Medulla oblongata (tissue), 1 donor: ENCODE data around the gene KLHDC2.
"Not testable (repeated sequence)": the region's sequence is repeated elsewhere in the genome, so short reads cannot be mapped to it uniquely, and the experiment has no call there.

ENCODE experiments used
- DNase-seq: peaks from one replicate; pipeline ENCODE4 v3.0.0-alpha.2; 2015; ENCODE audit errors: extremely low spot score

The KLHDC2 gene

GRCh38 chr14:49778421-49778820 lies 10.5 kb downstream of the KLHDC2 start:
- no peak for DNase-seq

- DNase-seq: not testable (repeated sequence)
These were observed 13.1 kb downstream of the KLHDC2 start for GRCh38 chr14:49781040-49781439.

GRCh38 chr14:49783394-49784014 lies 15.6 kb downstream of the KLHDC2 start:
- no peak for DNase-seq

GRCh38 chr14:49786315-49786714 lies 18.4 kb downstream of the KLHDC2 start:
- no peak for DNase-seq

- no peak for DNase-seq
These were observed 24.7 kb downstream of the KLHDC2 start for GRCh38 chr14:49792618-49793017.

GRCh38 chr14:49796025-49796424 lies 28.1 kb downstream of the KLHDC2 start:
- no peak for DNase-seq

- no peak for DNase-seq
These were observed 40.8 kb downstream of the KLHDC2 start for GRCh38 chr14:49808780-49809179.

- DNase-seq: not testable (repeated sequence)
These were observed 48.2 kb downstream of the KLHDC2 start for GRCh38 chr14:49816118-49816517.

GRCh38 chr14:49816844-49817243 lies 48.9 kb downstream of the KLHDC2 start:
- no peak for DNase-seq

GRCh38 chr14:49820176-49820575 lies 52.2 kb downstream of the KLHDC2 start:
- DNase-seq: no peak

GRCh38 chr14:49828640-49829039 lies 60.7 kb downstream of the KLHDC2 start:
- no peak for DNase-seq
